Breast epithelium (tissue), 3 donors: ENCODE results near the gene FBXL4.

Experiments used
- POLR2A ChIP-seq: fragments of 450-650 bp; IDR thresholded peaks from one replicate; pipeline ENCODE4 v1.6.1; 2016; ENCODE audit warnings: antibody characterized with exemption, mild to moderate bottlenecking, moderate library complexity
- POLR2AphosphoS5 ChIP-seq, 3 donors: sonication (generic); formaldehyde crosslinking; IDR thresholded peaks; one replicate each; pipeline ENCODE4 v1.6.1; 2017; ENCODE audit warnings: antibody characterized with exemption in 3 of 3
- TF ChIP-seq, protein P1 (sequence below), 3 donors: fragments of 450-650 bp; IDR thresholded peaks; one replicate each; pipeline ENCODE4 v1.5.1; 2016 to 2017; ENCODE audit warnings: antibody characterized with exemption in 3 of 3, mild to moderate bottlenecking in 3 of 3, moderate library complexity in 3 of 3

DNA sequence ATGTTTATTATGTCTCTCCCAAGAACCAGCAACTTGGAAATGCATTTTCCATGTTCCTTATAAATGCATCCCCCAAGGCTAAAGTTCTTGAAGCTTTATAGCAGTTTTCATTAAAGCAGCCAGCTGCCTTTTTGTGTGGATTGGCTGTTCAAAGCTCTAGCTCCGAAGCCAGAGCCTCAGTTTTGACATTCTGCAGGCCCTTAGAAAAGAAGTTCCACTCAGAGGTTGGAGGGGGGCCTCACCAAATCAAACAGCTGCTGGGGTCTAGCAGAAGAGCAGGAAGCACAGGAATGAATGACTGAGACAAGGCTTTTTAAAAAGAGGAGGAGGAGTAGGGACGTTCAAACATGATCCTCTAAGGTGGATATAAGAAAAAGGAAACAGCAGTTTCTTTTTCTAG lies 117.6 kb downstream of the FBXL4 start:
- TF ChIP-seq, protein P1, sequence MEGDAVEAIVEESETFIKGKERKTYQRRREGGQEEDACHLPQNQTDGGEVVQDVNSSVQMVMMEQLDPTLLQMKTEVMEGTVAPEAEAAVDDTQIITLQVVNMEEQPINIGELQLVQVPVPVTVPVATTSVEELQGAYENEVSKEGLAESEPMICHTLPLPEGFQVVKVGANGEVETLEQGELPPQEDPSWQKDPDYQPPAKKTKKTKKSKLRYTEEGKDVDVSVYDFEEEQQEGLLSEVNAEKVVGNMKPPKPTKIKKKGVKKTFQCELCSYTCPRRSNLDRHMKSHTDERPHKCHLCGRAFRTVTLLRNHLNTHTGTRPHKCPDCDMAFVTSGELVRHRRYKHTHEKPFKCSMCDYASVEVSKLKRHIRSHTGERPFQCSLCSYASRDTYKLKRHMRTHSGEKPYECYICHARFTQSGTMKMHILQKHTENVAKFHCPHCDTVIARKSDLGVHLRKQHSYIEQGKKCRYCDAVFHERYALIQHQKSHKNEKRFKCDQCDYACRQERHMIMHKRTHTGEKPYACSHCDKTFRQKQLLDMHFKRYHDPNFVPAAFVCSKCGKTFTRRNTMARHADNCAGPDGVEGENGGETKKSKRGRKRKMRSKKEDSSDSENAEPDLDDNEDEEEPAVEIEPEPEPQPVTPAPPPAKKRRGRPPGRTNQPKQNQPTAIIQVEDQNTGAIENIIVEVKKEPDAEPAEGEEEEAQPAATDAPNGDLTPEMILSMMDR (IDR thresholded peaks at IDR 0.05), result no peak
- TF ChIP-seq POLR2A (no peak), POLR2AphosphoS5 (IDR thresholded peaks at IDR 0.05) (no peak)
